Stimulated activated CD8-positive, alpha-beta memory T cell treated with anti-CD3 and anti-CD28 coated beads, Interleukin-4, amount 100 ng/mL, for 24 hours (primary cell): ENCODE data around the gene CER1.
"Not testable (repeated sequence)": the region's sequence is repeated elsewhere in the genome, so short reads cannot be mapped to it uniquely, and the experiment has no call there.

Experiments used
- DNase-seq: peaks from one replicate; pipeline ENCODE4 v3.0.0-alpha.2; 2020; ENCODE audit warnings: low read depth

CER1 gene

GRCh38 chr9:14715102-14715501 lies 7.4 kb downstream of the CER1 start:
- DNase-seq, result no peak

GRCh38 chr9:14713187-14713767 lies 9.3 kb downstream of the CER1 start:
- no peak for DNase-seq

GRCh38 chr9:14710804-14711203 lies 11.7 kb downstream of the CER1 start:
- no peak for DNase-seq

- DNase-seq, result no peak
These were observed 15.9 kb downstream of the CER1 start for GRCh38 chr9:14706530-14707140.

GRCh38 chr9:14705079-14705478 lies 17.5 kb downstream of the CER1 start:
- no peak for DNase-seq

- DNase-seq, result no peak
These were observed 18.3 kb downstream of the CER1 start for GRCh38 chr9:14704281-14704680.

GRCh38 chr9:14702200-14702720 lies 20.3 kb downstream of the CER1 start:
- DNase-seq, result no peak

- peak; percentile 47 for DNase-seq
These were observed 29.2 kb downstream of the CER1 start, which contains the start of gene ZDHHC21 for GRCh38 chr9:14693251-14693861. TSS of gene ZDHHC21 (minus strand) at chr9:14693432. CDS start at chr9:14674340, 19,092 bp downstream.

- DNase-seq, result peak; percentile 10
These were observed 29.9 kb downstream of the CER1 start for GRCh38 chr9:14692470-14693250.

GRCh38 chr9:14690948-14691730 lies 31.4 kb downstream of the CER1 start:
- DNase-seq, result no peak

GRCh38 chr9:14687042-14687719 lies 35.4 kb downstream of the CER1 start:
- DNase-seq, result no peak

GRCh38 chr9:14686168-14686567 lies 36.4 kb downstream of the CER1 start:
- DNase-seq, result no peak

- not testable (repeated sequence) for DNase-seq
These were observed 39.9 kb downstream of the CER1 start for GRCh38 chr9:14682616-14683015.

- no peak for DNase-seq
These were observed 43.8 kb downstream of the CER1 start for GRCh38 chr9:14678776-14679175.

GRCh38 chr9:14677872-14678271 lies 44.7 kb downstream of the CER1 start:
- DNase-seq, result no peak

- DNase-seq, result no peak
These were observed 45.1 kb downstream of the CER1 start for GRCh38 chr9:14677396-14677795.

- DNase-seq, result no peak
These were observed 47.9 kb downstream of the CER1 start for GRCh38 chr9:14674630-14675029.

GRCh38 chr9:14671377-14671776 lies 51.2 kb downstream of the CER1 start:
- no peak for DNase-seq

GRCh38 chr9:14670718-14671117 lies 51.8 kb downstream of the CER1 start:
- DNase-seq, result no peak
